Measurements from ENCODE around the gene EPX. TPM values are rescaled to one million over a fixed set of nuclear protein-coding genes. Genes with fewer than 3 reads are reported as not detected.

Gene EPX
- polyA plus RNA-seq, 2 of the 4 experiments (the other 2 are of a cell fraction), result not detected

DNA sequence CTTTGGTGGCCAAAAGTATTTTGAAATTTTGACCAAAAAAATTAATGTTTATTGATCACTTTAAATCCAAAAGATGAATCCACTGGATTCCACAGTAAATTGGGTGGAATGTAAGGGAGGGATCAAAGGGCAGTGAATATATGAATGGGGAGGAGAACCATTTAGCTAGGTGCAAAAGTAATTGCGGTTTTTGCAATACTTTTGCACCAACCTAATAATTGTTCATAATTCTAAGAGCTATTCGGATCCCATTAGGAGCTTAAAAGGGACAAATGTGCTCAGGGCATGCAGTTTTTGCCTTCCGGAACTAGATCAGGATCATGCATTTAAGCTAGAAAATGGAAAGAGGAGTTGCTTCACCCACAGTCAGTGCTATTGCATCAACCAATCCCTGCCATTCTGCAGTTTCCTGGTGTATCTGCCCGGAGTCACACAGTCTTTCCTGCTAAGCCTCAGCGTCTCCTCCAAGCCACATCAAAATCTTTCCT, 45.7 kb downstream of the EPX start, which contains the start of gene LPO:
LPO (plus strand) TSS at position 438 of the 488 bp plus-strand sequence. CDS start 4,396 bp downstream, outside the sequence.
- H3K4me1 ChIP-seq, result no peaks in the 10 kb centered on the region
- H3K9me3 ChIP-seq, result no peaks in the 10 kb centered on the region
- 36% methylated on average over 5 of the region's 5 CpGs for WGBS (ENCODE audit: missing lambda C conversion rate)
- H3K4me2 ChIP-seq, result no peak within 1 kb of the TSS
- no peak within 1 kb of the TSS for H3K27ac ChIP-seq
- no peak within 1 kb of the TSS for H3K4me3 ChIP-seq
- DNase-seq (ENCODE audit: low read depth in 1 of 2, low spot score in 1 of 2) (no peak), ATAC-seq (no peak), FAIRE-seq (no peak)
- no peak for TF ChIP-seq CBX8 (IDR thresholded peaks at IDR 0.05)
- no peak for TF ChIP-seq EHMT2 (IDR thresholded peaks at IDR 0.05; ENCODE audit: low read depth)
- TF ChIP-seq, protein P1, sequence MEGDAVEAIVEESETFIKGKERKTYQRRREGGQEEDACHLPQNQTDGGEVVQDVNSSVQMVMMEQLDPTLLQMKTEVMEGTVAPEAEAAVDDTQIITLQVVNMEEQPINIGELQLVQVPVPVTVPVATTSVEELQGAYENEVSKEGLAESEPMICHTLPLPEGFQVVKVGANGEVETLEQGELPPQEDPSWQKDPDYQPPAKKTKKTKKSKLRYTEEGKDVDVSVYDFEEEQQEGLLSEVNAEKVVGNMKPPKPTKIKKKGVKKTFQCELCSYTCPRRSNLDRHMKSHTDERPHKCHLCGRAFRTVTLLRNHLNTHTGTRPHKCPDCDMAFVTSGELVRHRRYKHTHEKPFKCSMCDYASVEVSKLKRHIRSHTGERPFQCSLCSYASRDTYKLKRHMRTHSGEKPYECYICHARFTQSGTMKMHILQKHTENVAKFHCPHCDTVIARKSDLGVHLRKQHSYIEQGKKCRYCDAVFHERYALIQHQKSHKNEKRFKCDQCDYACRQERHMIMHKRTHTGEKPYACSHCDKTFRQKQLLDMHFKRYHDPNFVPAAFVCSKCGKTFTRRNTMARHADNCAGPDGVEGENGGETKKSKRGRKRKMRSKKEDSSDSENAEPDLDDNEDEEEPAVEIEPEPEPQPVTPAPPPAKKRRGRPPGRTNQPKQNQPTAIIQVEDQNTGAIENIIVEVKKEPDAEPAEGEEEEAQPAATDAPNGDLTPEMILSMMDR (IDR thresholded peaks at IDR 0.05), result no peak
- TF ChIP-seq POLR2A (IDR thresholded peaks at IDR 0.05; ENCODE audit: low read length), result no peak
- TF ChIP-seq JUN (IDR thresholded peaks at IDR 0.05), result no peak
- TF ChIP-seq CBX2 (IDR thresholded peaks at IDR 0.05; ENCODE audit: borderline replicate concordance, low read depth), result no peak
- TF ChIP-seq REST (IDR thresholded peaks at IDR 0.05), result no peak
- no peak for TF ChIP-seq NFE2L2 (conservative IDR thresholded peaks at IDR 0.05; ENCODE audit: low read length)
- TF ChIP-seq MAFK (IDR thresholded peaks at IDR 0.05; ENCODE audit: partially characterized antibody), result no peak
- TF ChIP-seq NPAS2 (CRISPR knock-in tag; IDR thresholded peaks at IDR 0.05; ENCODE audit: borderline replicate concordance), result no peak
- no peak for TF ChIP-seq ATOH8 (CRISPR knock-in tag; IDR thresholded peaks at IDR 0.05; ENCODE audit: low read depth)
- TF ChIP-seq ZFP36 (IDR thresholded peaks at IDR 0.05; ENCODE audit: borderline replicate concordance, partially characterized antibody), result no peak
- CTCF ChIA-PET, result interaction anchor here (0.6 to 5.7 kb wide), 8 partner anchors 10 to 79 kb away, joined by 3 to 68 read pairs (median 4); partner anchors contain the start of gene MKS1
- POLR2A ChIA-PET, result no interaction called here

- Histone ChIP-seq H3K27ac (no peak overlapping the region), H3K9me3 (no peaks in the 10 kb centered on the region), H3K4me3 (no peak overlapping the region), H3K4me2 (no peak overlapping the region), H3K4me1 (no peaks in the 10 kb centered on the region)
- DNase-seq (ENCODE audit: low read depth in 1 of 2, low spot score in 1 of 2) (no peak), ATAC-seq (no peak), FAIRE-seq (no peak)
- POLR2A ChIA-PET, result no interaction called here
- WGBS (ENCODE audit: missing lambda C conversion rate), result 39% methylated on average over 1 of the region's 1 CpG
- CTCF ChIA-PET, result interaction anchor here (4.3 to 5.7 kb wide), 2 partner anchors 9 to 12 kb away, joined by 23 to 68 read pairs; no protein-coding TSS in a partner anchor
- TF ChIP-seq, protein P2, sequence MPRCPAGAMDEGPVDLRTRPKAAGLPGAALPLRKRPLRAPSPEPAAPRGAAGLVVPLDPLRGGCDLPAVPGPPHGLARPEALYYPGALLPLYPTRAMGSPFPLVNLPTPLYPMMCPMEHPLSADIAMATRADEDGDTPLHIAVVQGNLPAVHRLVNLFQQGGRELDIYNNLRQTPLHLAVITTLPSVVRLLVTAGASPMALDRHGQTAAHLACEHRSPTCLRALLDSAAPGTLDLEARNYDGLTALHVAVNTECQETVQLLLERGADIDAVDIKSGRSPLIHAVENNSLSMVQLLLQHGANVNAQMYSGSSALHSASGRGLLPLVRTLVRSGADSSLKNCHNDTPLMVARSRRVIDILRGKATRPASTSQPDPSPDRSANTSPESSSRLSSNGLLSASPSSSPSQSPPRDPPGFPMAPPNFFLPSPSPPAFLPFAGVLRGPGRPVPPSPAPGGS (IDR thresholded peaks at IDR 0.05), result no peak
- TF ChIP-seq MYC (IDR thresholded peaks at IDR 0.05; ENCODE audit: borderline replicate concordance, low read length) (no peak), ATOH8 (CRISPR knock-in tag; IDR thresholded peaks at IDR 0.05; ENCODE audit: low read depth) (no peak), CHD4 (IDR thresholded peaks at IDR 0.05; ENCODE audit: borderline replicate concordance) (no peak), CHD2 (IDR thresholded peaks at IDR 0.05; ENCODE audit: low read length, partially characterized antibody) (no peak), FOXS1 (CRISPR knock-in tag; IDR thresholded peaks at IDR 0.05) (no peak), MAFK (IDR thresholded peaks at IDR 0.05; ENCODE audit: partially characterized antibody) (no peak), SMC3 (IDR thresholded peaks at IDR 0.05) (no peak), REST (IDR thresholded peaks at IDR 0.05) (no peak), MAZ (IDR thresholded peaks at IDR 0.05; ENCODE audit: borderline replicate concordance, low read depth, low read length) (no peak), GATA3 (IDR thresholded peaks at IDR 0.05; ENCODE audit: borderline replicate concordance) (no peak), NPAS2 (CRISPR knock-in tag; IDR thresholded peaks at IDR 0.05; ENCODE audit: borderline replicate concordance) (no peak), RFX5 (IDR thresholded peaks at IDR 0.05) (no peak), JUN (IDR thresholded peaks at IDR 0.05) (no peak), NFE2L2 (conservative IDR thresholded peaks at IDR 0.05; ENCODE audit: low read length) (no peak), JUNB (IDR thresholded peaks at IDR 0.05) (no peak)
- TF ChIP-seq, protein P3, sequence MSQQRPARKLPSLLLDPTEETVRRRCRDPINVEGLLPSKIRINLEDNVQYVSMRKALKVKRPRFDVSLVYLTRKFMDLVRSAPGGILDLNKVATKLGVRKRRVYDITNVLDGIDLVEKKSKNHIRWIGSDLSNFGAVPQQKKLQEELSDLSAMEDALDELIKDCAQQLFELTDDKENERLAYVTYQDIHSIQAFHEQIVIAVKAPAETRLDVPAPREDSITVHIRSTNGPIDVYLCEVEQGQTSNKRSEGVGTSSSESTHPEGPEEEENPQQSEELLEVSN (IDR thresholded peaks at IDR 0.05; ENCODE audit: borderline replicate concordance, low read depth), result no peak
These were observed 47.5 kb downstream of the EPX start for GRCh38 chr17:58239987-58240386.
